GOT3 (cell line): Measurements from ENCODE around the gene RNF214.

Experiments
- DNase-seq: peaks from one replicate; lab custom pipeline; 2025; ENCODE audit warnings: mixed read lengths; lab: John Stamatoyannopoulos, UW

RNF214 gene

DNA sequence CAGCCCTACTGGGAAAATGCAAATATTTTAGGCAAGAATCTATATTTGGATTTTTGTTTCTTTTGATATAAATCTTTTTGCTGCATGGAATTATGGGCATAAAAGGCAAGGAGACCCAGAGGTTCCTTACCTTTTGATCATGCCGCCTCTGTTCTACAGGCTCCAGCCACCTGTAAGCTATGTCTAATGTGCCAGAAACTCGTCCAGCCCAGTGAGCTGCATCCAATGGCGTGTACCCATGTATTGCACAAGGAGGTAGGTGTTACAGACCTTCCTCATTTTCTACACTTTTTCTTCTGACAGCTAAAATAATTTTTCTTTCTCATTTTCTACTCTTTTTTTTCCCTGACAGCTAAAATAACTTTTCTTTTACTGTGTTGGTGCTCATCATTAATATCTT, 50.5 kb downstream of the RNF214 start:
- DNase-seq = no peak

DNA sequence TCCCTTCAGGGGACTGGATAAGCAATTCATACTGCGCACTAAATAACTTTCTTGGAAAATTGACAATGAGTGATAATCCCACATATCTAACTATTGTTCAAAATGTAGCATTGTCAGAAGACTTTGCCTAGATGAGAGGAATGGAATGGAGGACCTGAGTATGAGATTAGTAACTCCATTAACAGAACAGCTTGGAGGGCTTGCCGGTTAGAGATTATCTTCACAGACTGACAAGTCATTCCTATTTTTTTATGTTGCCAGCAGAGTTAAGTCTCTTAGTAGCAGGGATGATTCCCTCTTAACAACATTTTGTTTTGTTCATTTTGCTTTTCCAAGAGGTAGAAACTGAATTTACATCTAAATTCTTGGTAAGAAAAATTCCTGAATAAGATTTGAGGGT, 51.6 kb downstream of the RNF214 start:
- DNase-seq = no peak

- DNase-seq = no peak
Observed at GRCh38 chr11:117286588-117286987, 54.1 kb downstream of the RNF214 start.

GRCh38 chr11:117287668-117288067, 55.2 kb downstream of the RNF214 start:
- DNase-seq = no peak

GRCh38 chr11:117289795-117290194, 57.3 kb downstream of the RNF214 start:
- no peak for DNase-seq

- no peak for DNase-seq
Observed at GRCh38 chr11:117290809-117291396, 58.4 kb downstream of the RNF214 start, which contains the start of gene BACE1-AS. Gene BACE1-AS (plus strand): TSS chr11:117291346.

DNA sequence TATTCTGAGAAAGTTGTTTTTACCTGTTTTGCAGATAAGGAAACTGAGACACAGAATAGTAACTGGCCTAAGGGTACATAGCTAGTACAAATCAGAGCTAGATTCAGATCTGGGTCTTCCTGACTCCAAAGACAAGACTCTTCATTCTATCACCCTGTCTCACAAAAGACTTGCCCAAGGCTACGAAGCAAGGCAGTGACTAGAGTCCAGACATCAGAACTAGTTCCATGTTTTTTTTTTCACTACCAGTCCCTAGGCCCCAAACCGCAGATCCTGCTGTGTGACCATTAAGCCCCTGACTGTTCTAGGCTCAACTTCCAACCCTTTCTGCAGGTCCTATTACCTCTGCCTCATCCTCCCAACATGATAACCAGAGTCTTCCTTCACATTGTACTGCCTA, 60.1 kb downstream of the RNF214 start:
- no peak for DNase-seq

GRCh38 chr11:117295438-117296137, 63.1 kb downstream of the RNF214 start:
- DNase-seq = no peak

GRCh38 chr11:117296881-117297280, 64.4 kb downstream of the RNF214 start:
- DNase-seq = no peak

DNA sequence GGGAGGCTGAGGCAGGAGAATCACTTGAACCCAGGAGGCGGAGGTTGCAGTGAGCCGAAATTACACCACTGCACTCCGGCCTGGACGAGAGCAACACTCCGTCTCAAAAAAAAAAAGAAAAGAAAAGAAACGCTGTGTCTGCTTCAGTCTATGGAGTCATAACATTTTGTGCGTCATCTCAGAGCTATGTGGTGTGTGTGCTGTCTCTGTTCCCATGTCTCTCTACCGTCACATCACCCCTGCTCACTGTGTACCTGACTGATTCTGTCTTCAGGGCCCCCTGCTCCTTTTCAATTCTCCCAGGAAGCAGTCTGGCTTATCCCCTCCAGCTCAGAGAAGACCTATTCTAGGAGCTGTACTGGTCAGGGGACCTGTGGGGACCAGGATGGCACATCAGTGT, 65.7 kb downstream of the RNF214 start:
- no peak for DNase-seq

GRCh38 chr11:117299351-117300282, 67.1 kb downstream of the RNF214 start:
- no peak for DNase-seq

GRCh38 chr11:117300283-117300663, 67.8 kb downstream of the RNF214 start:
- no peak for DNase-seq

- no peak for DNase-seq
Observed at GRCh38 chr11:117300773-117301172, 68.3 kb downstream of the RNF214 start.

- no peak for DNase-seq
Observed at GRCh38 chr11:117302228-117302627, 69.8 kb downstream of the RNF214 start.

- no peak for DNase-seq
Observed at GRCh38 chr11:117303101-117303500, 70.6 kb downstream of the RNF214 start.

GRCh38 chr11:117303646-117304315, 71.3 kb downstream of the RNF214 start:
- DNase-seq = no peak

DNA sequence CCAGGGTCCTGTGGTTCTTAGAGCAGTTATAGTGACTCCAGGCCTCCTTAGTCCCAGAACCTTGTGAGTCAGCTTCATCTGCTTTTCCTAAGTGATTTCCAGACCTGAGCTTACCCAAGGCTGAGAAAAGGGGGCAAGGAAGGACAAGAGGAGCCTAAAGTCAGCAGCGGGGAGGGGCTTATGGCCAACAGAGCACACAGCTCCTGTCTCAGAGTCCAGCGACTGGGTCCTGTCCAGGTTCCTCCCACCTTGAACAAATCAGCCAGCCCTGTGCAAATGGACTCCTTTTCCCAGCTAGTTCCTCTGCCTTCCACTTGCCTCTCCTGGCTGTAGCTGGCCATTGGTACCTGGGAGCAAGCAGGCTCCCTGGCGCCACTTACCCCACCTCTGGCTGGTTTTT, 72.7 kb downstream of the RNF214 start:
- no peak for DNase-seq

DNA sequence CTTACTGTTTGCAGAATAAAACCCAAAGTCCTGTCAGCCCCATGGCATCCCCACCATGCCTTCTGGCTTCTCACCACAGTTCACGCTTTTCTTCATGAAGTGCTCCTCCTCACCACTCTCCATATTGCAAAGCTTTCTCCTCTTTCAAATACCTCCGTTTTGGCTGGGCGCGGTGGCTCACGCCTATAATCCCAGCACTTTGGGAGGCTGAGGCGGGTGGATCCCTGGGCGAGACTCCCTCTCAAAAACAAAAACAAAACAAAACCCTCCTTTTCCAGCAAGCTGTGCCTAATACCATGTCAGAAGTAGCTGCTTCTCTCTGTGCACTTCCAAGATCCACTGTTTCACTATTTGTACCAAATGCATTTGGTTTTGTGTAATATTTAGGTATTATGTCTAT, 76.8 kb downstream of the RNF214 start:
- no peak for DNase-seq

GRCh38 chr11:117313091-117313490, 80.6 kb downstream of the RNF214 start:
- DNase-seq = no peak

DNA sequence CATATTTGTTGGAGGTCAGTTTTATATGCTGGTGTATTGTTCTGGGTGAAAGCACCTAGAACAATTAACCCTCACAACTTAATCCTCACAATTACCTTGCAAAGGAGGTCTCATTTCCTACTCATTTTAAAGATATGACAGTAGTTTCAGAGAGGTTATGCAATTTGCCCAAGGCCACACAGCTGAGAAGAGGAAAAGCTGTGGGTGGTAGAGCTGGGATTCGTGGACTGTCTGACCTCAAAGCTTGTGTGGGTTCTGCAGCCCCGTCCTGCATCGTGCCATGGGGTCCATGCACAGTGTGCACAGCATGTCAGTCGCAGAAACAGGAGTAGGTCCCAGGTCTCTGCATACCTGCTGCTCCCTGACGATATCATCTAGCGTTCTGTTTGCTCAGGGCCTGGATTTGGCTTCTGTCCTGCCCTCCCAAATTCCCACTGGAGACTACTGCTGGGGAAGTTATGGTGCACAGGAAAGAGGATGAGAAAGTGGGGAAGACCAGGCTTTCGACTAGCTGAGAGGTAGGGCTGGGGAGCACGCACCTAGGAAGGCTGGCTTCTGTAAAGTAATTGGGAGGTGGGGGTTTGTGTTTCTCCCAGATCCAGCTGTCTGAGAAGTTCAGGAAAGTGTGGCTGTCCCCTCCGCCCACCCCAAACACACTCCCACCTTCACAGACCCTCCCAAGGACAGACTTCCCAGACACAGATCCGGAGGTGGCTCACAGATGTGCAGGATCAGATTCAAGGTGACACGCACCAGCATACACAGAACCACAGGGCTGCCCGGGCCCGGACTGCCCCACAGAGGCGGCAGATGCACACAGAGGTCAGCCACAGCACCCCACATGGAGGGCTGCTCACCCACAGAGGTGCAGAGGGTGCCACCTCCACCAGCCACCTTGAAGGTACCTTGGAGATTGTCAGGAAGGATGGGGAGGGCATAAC, 81.6 kb downstream of the RNF214 start:
- no peak for DNase-seq

GRCh38 chr11:117314840-117315239, 82.4 kb downstream of the RNF214 start:
- no peak for DNase-seq
